ENCODE results near the gene DCHS1.

- no peak for TF ChIP-seq POLR2AphosphoS5 (IDR thresholded peaks at IDR 0.05)
- TF ChIP-seq POLR2A (IDR thresholded peaks at IDR 0.05), result no peak
Observed at GRCh38 chr11:6626971-6627761, 28.4 kb downstream of the DCHS1 start.
